Smooth muscle cell (in vitro differentiated cells): Measurements from ENCODE around the gene GATAD2B. TPM values are rescaled to one million over a fixed set of nuclear protein-coding genes. Genes with fewer than 3 reads are reported as not detected.

Source experiments
- DNase-seq: peaks from one replicate; lab custom pipeline; 2025; ENCODE audit not compliant: unreplicated experiment; lab: John Stamatoyannopoulos, UW
- H2AFZ ChIP-seq: fragments of 200-600 bp; sonication (generic); 2 replicates; pipeline ENCODE4 v1.6.0; 2016; ENCODE audit warnings: antibody characterized with exemption, low read depth, mild to moderate bottlenecking
- H3F3A ChIP-seq: fragments of 200-600 bp; sonication (generic); 2 replicates; pipeline ENCODE4 v1.6.0; 2017; ENCODE audit warnings: antibody characterized with exemption, low read depth
- H3K27ac ChIP-seq: fragments of 200-600 bp; sonication (generic); 2 replicates; pipeline ENCODE4 v1.5.1; 2016; ENCODE audit warnings: low read depth, mild to moderate bottlenecking
- H3K27me3 ChIP-seq: fragments of 200-600 bp; sonication (generic); 2 replicates; pipeline ENCODE4 v1.6.1; 2016; ENCODE audit warnings: low read depth, mild to moderate bottlenecking
- H3K36me3 ChIP-seq: fragments of 200-600 bp; sonication (generic); 2 replicates; pipeline ENCODE4 v1.5.1; 2016; ENCODE audit warnings: low read depth
- H3K4me1 ChIP-seq: fragments of 200-600 bp; sonication (generic); 2 replicates; pipeline ENCODE4 v1.5.1; 2016; ENCODE audit warnings: low read depth
- H3K4me2 ChIP-seq: fragments of 200-600 bp; sonication (generic); 2 replicates; pipeline ENCODE4 v1.6.0; 2016; ENCODE audit warnings: mild to moderate bottlenecking
- H3K4me3 ChIP-seq: fragments of 200-600 bp; sonication (generic); 2 replicates; pipeline ENCODE4 v1.5.1; 2016; ENCODE audit warnings: mild to moderate bottlenecking
- H3K79me2 ChIP-seq: fragments of 200-600 bp; sonication (generic); 2 replicates; pipeline ENCODE4 v1.6.0; 2016; ENCODE audit warnings: low read depth, mild to moderate bottlenecking
- H3K9ac ChIP-seq: fragments of 200-600 bp; sonication (generic); 2 replicates; pipeline ENCODE4 v1.6.0; 2016; ENCODE audit warnings: low read depth
- H3K9me3 ChIP-seq: fragments of 200-600 bp; sonication (generic); replicated peaks from 2 replicates; pipeline ENCODE4 v1.5.1; 2016; ENCODE audit warnings: low read depth
- H4K20me1 ChIP-seq: fragments of 200-600 bp; sonication (generic); 2 replicates; pipeline ENCODE4 v1.6.0; 2016; ENCODE audit warnings: low read depth
- WGBS: methylation state at CpG from one replicate; pipeline ENCODE4 v1.1.7; 2016; ENCODE audit warnings: low lambda C conversion rate; 5-methylcytosine and 5-hydroxymethylcytosine counted together
- polyA plus RNA-seq: library from polyadenylated mRNA; unstranded; fragments of >200 nt; fragmentation: Nextera tagmentation; extraction: Ambion mirVana; gene quantifications from 2 replicates; pipeline ENCODE4 v1.2.1, GENCODE V29; 2016
- total RNA-seq: library from RNA; depleted of rRNA; stranded (reverse); fragments of >200 nt; gene quantifications from 2 replicates; pipeline ENCODE4 v1.2.3, GENCODE V29; 2014
- TF ChIP-seq, protein P1 (sequence below): fragments of 200-600 bp; sonication (generic); IDR thresholded peaks from 2 replicates; pipeline ENCODE4 v1.5.1; 2017; ENCODE audit warnings: borderline replicate concordance, mild to moderate bottlenecking, antibody characterized with exemption; ENCODE audit not compliant: insufficient read depth, poor library complexity, severe bottlenecking

GATAD2B gene
- total and polyA plus RNA-seq, 2 experiments from 2014 or later, result 7.8 to 24.9 TPM

DNA sequence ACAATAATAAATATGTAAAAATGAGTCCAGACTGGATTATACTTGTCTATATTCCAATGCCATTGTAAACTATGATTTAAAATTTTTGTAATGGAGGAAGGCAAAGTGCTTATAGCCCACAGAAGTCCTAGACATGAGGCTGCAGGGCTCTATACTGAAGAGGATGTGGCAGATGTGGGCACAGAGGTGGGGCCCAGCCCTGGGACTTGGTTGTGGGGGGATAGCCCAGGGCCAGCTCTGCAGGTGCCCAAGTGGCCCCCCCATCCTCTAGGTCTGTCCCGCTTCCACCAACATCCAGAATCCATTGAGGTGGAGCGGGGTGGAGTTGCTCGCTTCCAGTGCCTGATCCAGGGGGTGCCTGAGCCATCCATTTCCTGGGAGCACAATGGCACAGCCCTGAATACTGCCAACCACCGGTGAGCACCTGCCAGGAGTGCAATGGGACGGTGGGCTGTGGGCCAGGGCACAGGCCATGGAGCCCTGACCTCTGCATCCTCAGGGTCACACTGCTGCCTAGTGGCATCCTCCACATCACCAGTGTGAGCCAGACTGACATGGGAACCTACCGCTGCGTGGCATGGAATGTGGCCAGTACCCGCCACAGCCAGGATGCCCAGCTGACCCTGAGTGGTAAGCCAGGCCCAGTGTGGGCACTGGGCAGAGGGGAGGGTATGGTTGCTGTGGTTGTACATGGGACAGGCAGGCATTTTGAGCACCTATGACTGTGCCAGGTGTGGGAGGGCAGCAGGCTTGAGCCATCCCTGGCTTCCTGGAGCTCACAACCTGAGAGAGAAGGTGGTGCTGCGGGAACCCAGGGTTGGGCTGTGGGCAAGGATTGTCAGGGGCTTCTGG is 126.6 kb downstream of the GATAD2B start:
- 86% methylated on average over 9 of the region's 9 CpGs for WGBS
- no peak overlapping the region for H3K27ac ChIP-seq

DNA sequence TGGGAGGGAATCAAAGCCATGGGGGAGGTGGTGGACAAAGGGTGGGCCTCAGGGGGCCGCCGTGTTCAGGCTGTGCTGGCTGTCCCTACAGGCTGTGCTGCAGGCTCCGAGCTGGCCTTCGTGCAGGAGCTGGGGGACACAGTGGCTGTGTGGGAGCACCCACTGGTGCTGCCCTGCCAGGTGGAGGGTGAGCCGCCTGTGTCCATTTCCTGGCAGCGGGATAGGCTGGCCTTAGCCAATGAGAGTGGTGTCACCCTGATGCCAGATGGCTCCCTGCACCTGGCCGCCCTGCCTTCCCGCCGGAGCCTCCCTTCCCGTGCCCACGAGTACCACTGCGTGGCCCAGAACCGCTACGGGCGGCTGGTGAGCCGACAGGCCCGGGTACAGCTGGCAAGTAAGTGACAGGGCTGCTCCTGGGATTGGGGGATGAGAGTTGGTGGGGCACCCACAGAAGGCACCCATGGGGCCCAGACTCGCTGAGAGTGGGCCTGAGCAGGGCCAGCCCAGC is 127.4 kb downstream of the GATAD2B start:
- no peak for DNase-seq
- WGBS, result 95% methylated on average over 18 of the region's 18 CpGs
- no peak overlapping the region for H3K4me2 ChIP-seq
- H4K20me1 ChIP-seq, result no peaks in the 10 kb centered on the region
- H3K9me3 ChIP-seq, result no peaks in the 10 kb centered on the region
- H2AFZ ChIP-seq, result no peak overlapping the region
- no peak overlapping the region for H3K9ac ChIP-seq
- no peaks in the 10 kb centered on the region for H3K27me3 ChIP-seq
- H3K27ac ChIP-seq, result no peak overlapping the region
- H3K36me3 ChIP-seq, result no peaks in the 10 kb centered on the region
- no peak overlapping the region for H3K4me3 ChIP-seq
- peaks cover 23% of the 10 kb centered on the region for H3K4me1 ChIP-seq
- no peaks in the 10 kb centered on the region for H3K79me2 ChIP-seq
- TF ChIP-seq, protein P1, sequence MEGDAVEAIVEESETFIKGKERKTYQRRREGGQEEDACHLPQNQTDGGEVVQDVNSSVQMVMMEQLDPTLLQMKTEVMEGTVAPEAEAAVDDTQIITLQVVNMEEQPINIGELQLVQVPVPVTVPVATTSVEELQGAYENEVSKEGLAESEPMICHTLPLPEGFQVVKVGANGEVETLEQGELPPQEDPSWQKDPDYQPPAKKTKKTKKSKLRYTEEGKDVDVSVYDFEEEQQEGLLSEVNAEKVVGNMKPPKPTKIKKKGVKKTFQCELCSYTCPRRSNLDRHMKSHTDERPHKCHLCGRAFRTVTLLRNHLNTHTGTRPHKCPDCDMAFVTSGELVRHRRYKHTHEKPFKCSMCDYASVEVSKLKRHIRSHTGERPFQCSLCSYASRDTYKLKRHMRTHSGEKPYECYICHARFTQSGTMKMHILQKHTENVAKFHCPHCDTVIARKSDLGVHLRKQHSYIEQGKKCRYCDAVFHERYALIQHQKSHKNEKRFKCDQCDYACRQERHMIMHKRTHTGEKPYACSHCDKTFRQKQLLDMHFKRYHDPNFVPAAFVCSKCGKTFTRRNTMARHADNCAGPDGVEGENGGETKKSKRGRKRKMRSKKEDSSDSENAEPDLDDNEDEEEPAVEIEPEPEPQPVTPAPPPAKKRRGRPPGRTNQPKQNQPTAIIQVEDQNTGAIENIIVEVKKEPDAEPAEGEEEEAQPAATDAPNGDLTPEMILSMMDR, result no peak
- peaks cover 9% of the 10 kb centered on the region for H3F3A ChIP-seq

More for the DNA sequence above, 126.6 kb downstream of the GATAD2B start:
- H4K20me1 ChIP-seq, result no peaks in the 10 kb centered on the region
- no peak overlapping the region for H3K4me3 ChIP-seq
- no peaks in the 10 kb centered on the region for H3K9me3 ChIP-seq
- no peak overlapping the region for H3K9ac ChIP-seq
- no peak for DNase-seq
- H3F3A ChIP-seq, result peaks cover 5% of the 10 kb centered on the region
- peaks cover 23% of the 10 kb centered on the region for H3K4me1 ChIP-seq
- H3K27me3 ChIP-seq, result no peaks in the 10 kb centered on the region
- TF ChIP-seq, protein P1, result no peak
- H2AFZ ChIP-seq, result no peak overlapping the region
- H3K4me2 ChIP-seq, result no peak overlapping the region
- H3K79me2 ChIP-seq, result no peaks in the 10 kb centered on the region
- no peaks in the 10 kb centered on the region for H3K36me3 ChIP-seq

DNA sequence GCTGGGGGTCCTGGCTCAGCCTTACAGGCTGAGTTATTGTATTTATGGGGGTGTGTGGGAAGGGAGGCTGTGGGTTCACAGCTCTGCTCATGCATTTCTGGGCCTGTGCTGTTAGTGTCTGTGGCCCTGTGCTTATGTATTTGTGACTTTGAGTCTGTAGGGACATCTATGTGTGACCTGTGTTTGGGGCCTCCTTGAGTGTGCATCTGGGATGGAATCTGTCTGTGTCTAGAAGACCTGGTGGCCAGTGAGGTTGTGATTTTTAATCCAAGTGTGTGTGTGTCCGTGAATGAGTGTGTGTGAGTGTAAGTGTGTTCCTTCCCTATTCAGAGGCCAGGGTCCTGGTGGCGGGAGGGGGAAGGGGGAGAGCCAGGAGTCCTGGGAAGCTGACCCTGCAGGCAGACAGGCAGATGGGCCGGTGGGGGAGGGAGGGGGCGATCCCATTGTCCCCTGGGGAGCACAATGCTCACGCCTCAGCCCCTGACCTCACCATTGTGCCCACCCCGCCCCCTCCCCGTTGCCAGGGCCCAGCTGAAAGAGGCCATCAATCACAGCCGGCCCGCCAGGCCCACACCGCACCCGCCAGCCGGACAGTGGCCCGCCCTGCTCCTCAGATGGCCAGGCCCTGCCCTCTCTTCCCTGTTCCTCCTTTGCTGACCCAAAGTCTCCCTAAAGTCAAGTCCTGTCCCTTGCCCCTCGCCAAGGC is 128.0 kb downstream of the GATAD2B start:
- no peaks in the 10 kb centered on the region for H3K79me2 ChIP-seq
- WGBS, result 92% methylated on average over 5 of the region's 14 CpGs
- TF ChIP-seq, protein P1, result no peak
- no peak overlapping the region for H3K27ac ChIP-seq
- H3K4me3 ChIP-seq, result no peak overlapping the region
- H3K36me3 ChIP-seq, result no peaks in the 10 kb centered on the region
- H2AFZ ChIP-seq, result no peak overlapping the region
- no peaks in the 10 kb centered on the region for H3K27me3 ChIP-seq
- H3K4me2 ChIP-seq, result no peak overlapping the region
- H3K9me3 ChIP-seq, result no peaks in the 10 kb centered on the region
- peaks cover 23% of the 10 kb centered on the region for H3K4me1 ChIP-seq
- no peaks in the 10 kb centered on the region for H4K20me1 ChIP-seq
- no peak overlapping the region for H3K9ac ChIP-seq
- peaks cover 9% of the 10 kb centered on the region for H3F3A ChIP-seq
- no peak for DNase-seq
